Fibroblast of lung (primary cell): ENCODE measurements around the gene ZNF366.

Experiments used
- CTCF ChIP-seq, 2 donors: IDR thresholded peaks in 1 of 2; conservative IDR thresholded peaks in 1 of 2; 1 replicate in 1 of 2; 2 replicates in 1 of 2; pipeline ENCODE4 v1.5.1; 2011 to 2012; ENCODE audit warnings: low read length in 2 of 2, control low read depth in 1 of 2, inconsistent platforms in 1 of 2, low read depth in 1 of 2, mild to moderate bottlenecking in 1 of 2
- EZH2 ChIP-seq: IDR thresholded peaks from 2 replicates; pipeline ENCODE4 v1.5.1; 2012; ENCODE audit warnings: low read length, control low read depth, mild to moderate bottlenecking; ENCODE audit errors: missing control alignments

GRCh38 chr5:72501488-72501887 lies 5.7 kb downstream of the ZNF366 start:
- no peak for TF ChIP-seq CTCF (conservative IDR thresholded peaks at IDR 0.05 in 1 of 2, IDR thresholded peaks at IDR 0.05 in 1 of 2; ENCODE audit: low read depth in 1 of 2, low read length in 2 of 2)
- no peak for TF ChIP-seq EZH2
